Right lobe of liver (tissue), 6 donors: ENCODE results near the gene CD109. TPM values are rescaled to one million over a fixed set of nuclear protein-coding genes. Genes with fewer than 3 reads are reported as not detected.

Experiments
- ATAC-seq, 4 donors: fragments of 200-7000 bp; cut with Tn5 transposase; one replicate each; pipeline ENCODE4 v1.9.1; 2020; ENCODE audit warnings: mild to moderate bottlenecking in 4 of 4, moderate library complexity in 4 of 4
- DNase-seq, 3 donors: peaks; one replicate each; pipeline ENCODE4 v3.0.0-alpha.2; 2020
- H3K27ac ChIP-seq, 3 donors: fragments of 200-600 bp; one replicate each; pipeline ENCODE4 v1.8.0; 2022
- H3K27me3 ChIP-seq, 2 donors: fragments of 200-600 bp; one replicate each; pipeline ENCODE4 v1.8.0; 2022
- H3K36me3 ChIP-seq, 4 donors: fragments of 200-600 bp; sonication (generic) in 1 of 4; one replicate each; pipeline versions ENCODE4 v1.5.1 to v1.8.0; 2017 to 2022; ENCODE audit warnings: control low read depth in 1 of 4
- H3K4me1 ChIP-seq, 4 donors: fragments of 200-600 bp; sonication (generic) in 1 of 4; one replicate each; pipeline versions ENCODE4 v1.5.1 to v1.8.0; 2017 to 2022; ENCODE audit warnings: control low read depth in 1 of 4
- H3K4me3 ChIP-seq, 3 donors: fragments of 200-600 bp; one replicate each; pipeline ENCODE4 v1.8.0; 2022
- H3K9me3 ChIP-seq, 4 donors: fragments of 200-600 bp; sonication (generic) in 1 of 4; one replicate each; pipeline versions ENCODE4 v1.5.1 to v1.8.0; 2017 to 2022; ENCODE audit warnings: control low read depth in 1 of 4
- CTCF ChIP-seq, 4 donors: fragments of 200-600 bp in 3 of 4; fragments of 450-650 bp in 1 of 4; IDR thresholded peaks; one replicate each; pipeline versions ENCODE4 v1.5.1 to v1.8.0; 2016 to 2022; ENCODE audit warnings: antibody characterized with exemption in 4 of 4, mild to moderate bottlenecking in 2 of 4
- POLR2A ChIP-seq: fragments of 450-650 bp; IDR thresholded peaks from one replicate; pipeline ENCODE4 v1.6.1; 2017; ENCODE audit warnings: antibody characterized with exemption, mild to moderate bottlenecking
- WGBS: methylation state at CpG from one replicate; pipeline ENCODE4 v1.1.6; 2018; ENCODE audit warnings: low coverage, low lambda C conversion rate; ENCODE audit not compliant: insufficient coverage; ENCODE audit errors: missing lambda C conversion rate; 5-methylcytosine and 5-hydroxymethylcytosine counted together
- intact Hi-C, 2 donors: fragments of 100-400 bp; cut with DNase I; formaldehyde crosslinking; loops; one replicate each; pipeline versions ENCODE4 v1.11.2 to v1.14.1; 2022
- total RNA-seq, 6 experiments: library from RNA; depleted of rRNA in 2 of 6; stranded (reverse); fragments of >200 nt in 2 of 6; fragmentation: NEBNext Ultra II Directional in 3 of 6; extraction: Animal tissue kit (Norgen Biotek cat#: 25700) in 3 of 6; gene quantifications; one replicate each; pipeline versions ENCODE4 v1.1.0 to v1.2.4, GENCODE V29; 2016 to 2023
- donor health status: DM: no; HTN: yes; CAD: no.
- donor health status: DM: no; HTN: no; CAD: no.
- donor health status: DM: no; HTN: no; CAD: no.
- donor health status: DM: no; HTN: yes; CAD: no.
- donor health status: DM: no; HTN: yes; CAD: no.

Gene CD109
- total RNA-seq, 6 experiments from 2014 or later, result 0.35 to 8.4 (median 2.8) TPM

GRCh38 chr6:73817253-73817652 is 121.2 kb downstream of the CD109 start:
- no peaks in the 10 kb centered on the region for H3K4me1 ChIP-seq
- H3K27me3 ChIP-seq, result no peaks in the 10 kb centered on the region
- ATAC-seq, result no peak
- no peaks in the 10 kb centered on the region for H3K36me3 ChIP-seq
- intact Hi-C loops, result no loop called here
- H3K9me3 ChIP-seq, result no peaks in the 10 kb centered on the region
- TF ChIP-seq POLR2A (no peak), CTCF (IDR thresholded peaks at IDR 0.05) (no peak)
- no peak overlapping the region for H3K27ac ChIP-seq
- 67% methylated on average over 1 of the region's 1 CpG for WGBS
- no peak overlapping the region for H3K4me3 ChIP-seq
- DNase-seq, result no peak

GRCh38 chr6:73823046-73823735 is 127.2 kb downstream of the CD109 start:
- intact Hi-C loops, result no loop called here
- DNase-seq, result no peak
- Histone ChIP-seq H3K27me3 (no peaks in the 10 kb centered on the region), H3K4me1 (no peaks in the 10 kb centered on the region), H3K36me3 (no peaks in the 10 kb centered on the region), H3K27ac (no peak overlapping the region), H3K4me3 (no peak overlapping the region), H3K9me3 (no peaks in the 10 kb centered on the region)
- 65% methylated on average over 6 of the region's 6 CpGs for WGBS
- TF ChIP-seq POLR2A, result no peak
- no peak for TF ChIP-seq CTCF (IDR thresholded peaks at IDR 0.05)
- ATAC-seq, result no peak

- no peak for DNase-seq
- Histone ChIP-seq H3K9me3 (no peaks in the 10 kb centered on the region), H3K27ac (no peak overlapping the region), H3K4me3 (no peak overlapping the region), H3K27me3 (no peaks in the 10 kb centered on the region), H3K36me3 (no peaks in the 10 kb centered on the region), H3K4me1 (no peaks in the 10 kb centered on the region)
- ATAC-seq, result no peak
- intact Hi-C loops, result no loop called here
- no peak for TF ChIP-seq CTCF (IDR thresholded peaks at IDR 0.05)
- TF ChIP-seq POLR2A, result no peak
- WGBS, result 100% methylated on average over 1 of the region's 1 CpG
Observed at GRCh38 chr6:73823832-73824231, 127.8 kb downstream of the CD109 start.

- ATAC-seq, result no peak
- Histone ChIP-seq H3K36me3 (no peaks in the 10 kb centered on the region), H3K4me3 (no peak overlapping the region), H3K27ac (no peak overlapping the region), H3K9me3 (no peaks in the 10 kb centered on the region), H3K4me1 (no peaks in the 10 kb centered on the region), H3K27me3 (no peaks in the 10 kb centered on the region)
- TF ChIP-seq CTCF (IDR thresholded peaks at IDR 0.05) (no peak), POLR2A (no peak)
- no peak for DNase-seq
- intact Hi-C loops, result no loop called here
- WGBS, result 65% methylated on average over 1 of the region's 1 CpG
Observed at GRCh38 chr6:73826571-73826970, 130.6 kb downstream of the CD109 start.
